GM18868 (cell line): Measurements from ENCODE around the gene ASTN2.
A peak's percentile ranks its signal among the peaks of the same experiment; 100 is the strongest.

Source experiments
- ATAC-seq: cut with Tn5 transposase; IDR thresholded peaks from one replicate; pipeline ENCODE4 v1.9.1; 2021; ENCODE audit warnings: mild to moderate bottlenecking, moderate library complexity; ENCODE audit not compliant: unreplicated experiment

Gene ASTN2

GRCh38 chr9:116499986-116500871 is 914.6 kb downstream of the ASTN2 start:
- ATAC-seq, result no peak

DNA sequence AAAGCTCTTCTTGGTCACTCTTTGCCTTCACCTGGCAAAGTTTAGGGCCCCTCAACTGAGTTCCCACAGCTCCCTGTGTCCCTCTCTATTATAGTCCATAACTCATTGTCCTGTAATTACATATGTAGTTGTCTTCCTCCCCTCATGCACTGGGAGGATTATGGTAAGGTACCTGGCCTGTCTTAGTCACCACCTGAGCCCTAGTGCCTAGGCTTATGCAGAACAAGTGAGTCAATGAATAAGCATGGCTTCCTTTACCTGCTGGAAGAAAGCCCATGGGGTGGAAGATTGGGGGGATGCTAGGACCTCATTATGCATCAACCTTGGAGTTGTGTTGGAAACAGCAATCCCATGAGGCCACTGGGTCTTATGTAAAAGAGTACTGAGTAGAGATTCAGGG is 915.4 kb downstream of the ASTN2 start:
- ATAC-seq, result no peak

GRCh38 chr9:116497095-116497890 is 917.6 kb downstream of the ASTN2 start:
- no peak for ATAC-seq

- ATAC-seq, result no peak
Observed at GRCh38 chr9:116496167-116496566, 918.7 kb downstream of the ASTN2 start.

GRCh38 chr9:116495725-116496124 is 919.1 kb downstream of the ASTN2 start:
- no peak for ATAC-seq

DNA sequence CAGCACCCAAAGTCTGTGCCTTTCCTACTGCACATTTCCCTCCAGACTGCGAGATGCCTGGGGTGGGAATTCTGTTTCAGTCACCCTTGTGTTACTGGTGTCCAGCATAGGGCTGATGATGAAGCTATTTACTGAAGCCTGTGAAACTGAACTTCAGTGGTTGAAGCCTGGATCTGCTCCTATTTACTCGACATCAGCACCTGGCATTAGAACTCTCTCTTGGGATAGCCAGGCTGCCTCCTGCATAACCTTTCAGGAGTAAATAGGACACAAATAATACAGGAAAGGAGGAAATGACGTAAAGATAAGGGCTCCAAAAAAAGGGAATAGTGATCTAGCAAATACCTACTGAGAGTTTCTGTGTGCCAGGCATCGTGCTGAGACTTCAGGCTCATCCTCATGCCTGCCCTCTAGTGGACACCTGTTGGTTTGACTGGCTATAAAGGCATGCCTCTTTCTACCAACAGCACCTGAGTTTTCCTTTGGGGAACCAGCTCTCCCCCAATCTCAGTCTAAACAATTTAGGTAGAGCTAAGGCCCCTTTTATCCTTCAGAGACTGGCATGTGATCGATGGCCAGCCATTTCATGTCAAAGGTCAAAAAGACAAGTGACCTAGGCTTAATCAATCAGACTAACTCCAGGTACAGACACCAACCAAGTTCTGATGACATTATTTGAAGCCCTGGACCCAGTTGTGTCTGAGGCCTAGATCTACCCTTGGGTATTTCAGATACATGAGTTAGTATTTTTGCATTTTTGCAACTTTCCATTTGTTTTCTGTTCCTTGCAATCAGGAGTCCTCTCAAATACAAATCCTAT is 919.8 kb downstream of the ASTN2 start:
- ATAC-seq, result peak; percentile 79

DNA sequence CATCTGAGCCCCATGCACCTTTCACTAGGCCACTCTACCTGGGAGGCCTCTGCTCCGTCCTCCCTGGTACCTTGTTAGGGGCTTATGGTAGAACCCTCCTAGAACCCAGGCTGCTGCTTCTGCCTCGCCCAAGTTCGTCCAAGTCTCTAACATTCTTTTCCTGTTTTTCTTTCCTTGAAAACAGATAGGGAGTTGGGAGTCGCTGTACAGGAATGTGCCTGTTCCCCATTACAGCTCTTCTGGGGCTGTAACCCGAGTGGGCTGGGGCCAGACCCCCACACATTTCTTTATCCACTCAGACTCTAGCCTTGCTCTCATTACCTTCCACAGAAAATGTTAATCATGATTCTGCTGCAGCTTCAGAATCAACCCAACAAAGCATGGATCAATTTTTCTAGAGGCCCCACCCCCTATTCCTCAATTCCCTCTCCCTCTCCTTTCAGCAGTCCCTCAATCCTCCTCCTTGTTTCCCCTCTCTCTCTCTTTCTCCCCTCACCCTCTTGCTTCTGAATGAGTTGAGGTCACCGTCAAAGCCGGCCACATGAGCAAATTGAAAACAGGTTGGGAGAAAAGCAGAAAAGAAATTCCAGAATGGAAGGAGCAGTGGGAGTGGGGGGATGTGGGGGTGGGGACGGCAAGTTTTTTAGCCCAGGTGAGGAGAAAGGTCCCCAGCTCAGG is 921.5 kb downstream of the ASTN2 start:
- ATAC-seq, result no peak

DNA sequence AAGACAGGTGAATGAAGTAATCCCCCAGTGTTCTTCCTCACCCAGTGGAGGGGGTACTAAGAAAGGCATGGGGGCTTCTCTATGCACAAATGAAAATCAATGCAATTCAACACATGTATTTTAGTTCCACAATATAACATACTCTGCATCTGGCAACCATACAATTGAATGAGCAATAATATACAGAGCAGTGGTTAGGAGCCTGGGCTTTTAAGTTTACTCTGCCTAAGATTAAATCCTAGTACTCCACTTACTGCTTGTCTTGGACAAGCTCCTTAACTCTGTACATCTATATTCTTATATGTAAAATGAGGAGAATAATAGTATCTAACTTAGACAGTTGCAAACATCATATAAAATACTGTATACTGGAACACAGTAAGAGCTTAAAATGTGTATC is 923.2 kb downstream of the ASTN2 start:
- ATAC-seq, result no peak

- ATAC-seq, result no peak
Observed at GRCh38 chr9:116491219-116491618, 923.6 kb downstream of the ASTN2 start.

- no peak for ATAC-seq
Observed at GRCh38 chr9:116490321-116490720, 924.5 kb downstream of the ASTN2 start.

GRCh38 chr9:116488373-116488772 is 926.5 kb downstream of the ASTN2 start:
- no peak for ATAC-seq

DNA sequence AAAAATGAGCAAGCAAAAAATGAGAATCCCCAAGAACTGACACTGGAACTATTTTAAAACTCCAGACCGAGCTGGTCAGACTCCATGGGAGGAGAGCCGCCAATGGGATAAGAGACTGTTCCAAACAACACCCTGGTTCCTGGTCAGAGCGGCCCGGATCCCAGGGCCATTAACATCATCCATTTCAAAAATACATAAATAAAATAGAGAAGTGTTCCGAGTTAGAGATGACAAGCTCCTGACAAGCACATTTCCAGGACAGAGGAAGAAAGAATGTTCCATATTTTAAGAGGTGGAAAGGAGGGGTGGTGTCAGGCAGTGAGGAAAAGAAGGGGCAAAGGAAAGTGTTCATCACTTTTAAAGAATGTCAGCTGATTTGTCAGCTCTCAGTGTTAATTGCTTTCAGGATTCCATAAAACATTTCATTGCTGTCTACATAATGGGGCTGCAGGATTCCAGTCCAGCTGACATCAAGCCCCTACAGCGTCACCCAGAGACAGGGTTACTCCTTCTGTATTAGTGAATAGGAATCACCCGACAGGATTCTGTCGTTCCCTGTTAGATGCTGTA is 930.3 kb downstream of the ASTN2 start:
- no peak for ATAC-seq

DNA sequence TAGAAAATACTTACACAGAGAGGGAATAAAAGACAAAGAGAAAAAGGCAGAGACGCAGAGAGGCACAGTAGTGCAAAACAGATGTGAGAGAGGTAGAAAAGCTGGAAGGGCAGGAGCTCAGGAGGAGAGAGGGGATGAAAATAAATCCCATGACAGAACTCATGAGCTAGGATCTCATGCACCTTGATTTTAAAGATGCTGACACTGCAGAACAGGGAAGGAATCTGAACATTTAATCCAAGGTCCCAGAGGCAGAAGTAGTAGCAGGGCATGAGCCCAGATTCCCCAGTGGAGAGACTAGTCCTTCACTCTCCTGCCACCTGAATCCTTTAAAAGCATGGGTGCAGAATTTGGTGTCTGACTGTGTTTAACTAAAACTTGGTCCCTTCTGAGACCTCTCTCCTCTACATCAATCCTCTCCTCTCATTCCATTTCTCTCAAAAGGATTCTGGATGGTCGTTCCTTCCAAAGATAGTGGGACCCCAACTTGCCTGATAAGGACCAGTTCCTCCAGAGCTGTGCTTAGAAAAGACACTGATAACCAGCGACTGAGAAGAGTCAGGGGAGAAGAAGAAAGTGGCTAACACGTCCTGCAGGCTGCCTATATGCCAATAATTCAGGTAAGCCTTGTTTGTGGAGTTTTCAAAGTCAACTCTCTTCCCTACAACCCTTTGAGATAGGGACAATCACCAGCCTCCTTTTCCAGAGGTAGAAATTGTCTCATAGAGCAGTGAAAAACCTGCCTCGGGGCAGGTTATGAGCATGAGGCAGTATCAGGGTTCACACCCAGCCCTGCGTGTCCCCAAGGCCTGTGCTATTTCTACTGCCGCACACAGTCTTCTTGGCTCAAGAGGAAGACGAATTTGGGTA is 931.0 kb downstream of the ASTN2 start:
- ATAC-seq, result no peak

DNA sequence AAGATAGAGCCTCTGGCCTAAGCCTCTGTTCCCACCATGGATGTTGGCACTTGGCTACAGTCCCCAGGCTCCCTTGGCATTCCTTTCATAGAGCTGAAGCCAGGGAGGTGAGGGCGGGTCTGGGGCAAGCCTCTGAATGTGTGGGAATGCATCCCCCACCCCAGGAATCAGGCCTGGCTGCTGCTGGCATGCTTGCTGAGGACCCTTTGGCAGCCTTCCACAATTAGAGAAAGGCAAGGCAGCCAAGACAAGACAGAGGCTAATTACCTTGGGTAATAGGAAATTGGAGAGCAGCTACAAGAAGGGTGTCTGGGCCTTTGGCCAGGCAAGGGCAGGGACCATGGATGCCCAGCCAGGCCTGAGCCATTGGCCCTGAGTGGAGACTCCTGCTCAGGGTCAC is 932.1 kb downstream of the ASTN2 start:
- ATAC-seq, result no peak

DNA sequence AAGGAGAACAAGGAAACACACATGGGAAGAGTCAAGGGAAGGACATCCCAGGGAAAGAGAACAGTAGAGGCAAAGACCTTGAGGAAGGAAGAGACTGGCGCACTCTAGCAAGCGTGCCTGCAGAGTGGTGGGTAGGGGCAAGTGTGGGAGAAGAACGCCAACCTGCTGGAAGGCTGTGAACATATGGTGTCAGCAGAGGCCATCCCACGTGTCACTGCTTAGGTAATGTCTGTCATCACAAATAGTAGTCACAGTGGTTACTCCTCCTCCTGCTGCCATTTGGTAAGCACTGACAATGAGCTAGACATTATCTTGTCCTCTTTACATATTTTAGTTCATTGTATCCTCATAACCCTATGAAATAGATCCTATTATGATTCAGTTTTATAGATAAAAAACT is 934.2 kb downstream of the ASTN2 start:
- no peak for ATAC-seq

GRCh38 chr9:116479967-116480366 is 934.9 kb downstream of the ASTN2 start:
- ATAC-seq, result no peak

DNA sequence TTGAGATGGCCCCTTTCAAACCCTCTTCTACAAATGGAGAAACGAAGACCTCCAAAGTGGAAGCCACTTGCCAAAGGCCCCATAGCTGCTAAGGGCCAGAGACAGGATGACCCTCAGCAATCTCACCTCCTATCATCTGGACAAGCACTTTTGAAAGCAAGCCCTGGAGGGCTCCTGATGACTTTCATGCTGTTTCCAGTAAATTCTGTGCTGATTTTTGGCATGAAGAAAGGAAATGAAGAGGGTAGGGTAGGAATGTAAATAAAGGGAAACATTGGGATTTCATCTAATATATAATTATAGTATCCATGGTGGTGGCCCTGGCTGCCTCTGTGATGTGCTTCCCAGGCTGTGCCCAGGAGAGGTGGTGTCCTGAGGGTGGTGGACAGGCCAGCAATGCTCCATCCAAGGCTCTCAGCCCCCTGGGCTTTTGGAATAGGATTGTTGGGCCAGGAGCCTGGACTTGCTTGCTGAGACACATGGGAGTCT is 935.8 kb downstream of the ASTN2 start:
- no peak for ATAC-seq

DNA sequence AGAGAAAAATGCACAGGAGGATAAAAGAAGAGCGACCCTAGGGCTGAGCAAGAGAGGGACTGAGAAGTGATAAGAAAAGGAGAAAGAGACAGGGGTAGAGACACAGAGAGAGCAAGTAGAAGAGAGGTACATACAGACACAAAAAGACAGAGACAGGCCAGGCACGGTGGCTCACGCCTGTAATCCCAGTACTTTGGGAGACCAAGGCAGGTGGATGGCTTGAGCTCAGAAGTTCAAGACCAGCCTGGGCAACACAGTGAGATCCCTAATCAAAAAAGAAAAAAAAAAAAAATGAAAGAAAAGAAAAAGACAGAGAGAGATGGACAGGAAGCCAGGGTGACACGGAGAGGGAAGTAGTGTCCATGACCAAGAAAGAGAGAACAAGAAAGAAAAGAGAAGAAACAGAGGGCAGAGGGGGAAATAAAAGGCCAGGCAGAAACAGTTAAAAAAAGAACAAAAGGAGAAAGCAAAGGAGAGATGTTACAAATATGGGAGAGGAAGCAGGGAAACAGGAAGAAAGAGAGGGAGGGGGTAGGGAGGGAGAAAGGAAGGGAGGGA is 937.2 kb downstream of the ASTN2 start:
- no peak for ATAC-seq

GRCh38 chr9:116476935-116477381 is 937.9 kb downstream of the ASTN2 start:
- no peak for ATAC-seq
